Mammary epithelial cell (primary cell): ENCODE measurements around the gene NTM.

ENCODE experiments used
- CTCF ChIP-seq, 2 donors: IDR thresholded peaks in 1 of 2; conservative IDR thresholded peaks in 1 of 2; 2 replicates each; pipeline ENCODE4 v1.5.1; 2011 to 2012; ENCODE audit warnings: inconsistent platforms in 2 of 2, low read length in 2 of 2, mild to moderate bottlenecking in 2 of 2, control low read depth in 1 of 2, low read depth in 1 of 2; ENCODE audit not compliant: insufficient read depth in 1 of 2; ENCODE audit errors: extremely low read depth in 1 of 2
- EZH2 ChIP-seq: IDR thresholded peaks from 2 replicates; pipeline ENCODE4 v1.6.1; 2012; ENCODE audit warnings: low read length, inconsistent platforms, borderline replicate concordance

- TF ChIP-seq EZH2: no peak
- TF ChIP-seq CTCF (conservative IDR thresholded peaks at IDR 0.05 in 1 of 2, IDR thresholded peaks at IDR 0.05 in 1 of 2; ENCODE audit: extremely low read depth in 1 of 2, insufficient read depth in 1 of 2, low read depth in 1 of 2, low read length in 2 of 2): no peak
These were observed 121.1 kb downstream of the NTM start for GRCh38 chr11:131491503-131491902.
